Common myeloid progenitor, CD34-positive (primary cell): ENCODE data around the gene NIPAL1. TPM values are rescaled to one million over a fixed set of nuclear protein-coding genes. Genes with fewer than 3 reads are reported as not detected.
A peak's percentile ranks its signal among the peaks of the same experiment; 100 is the strongest.
"Not testable (repeated sequence)": the region's sequence is repeated elsewhere in the genome, so short reads cannot be mapped to it uniquely, and the experiment has no call there.

ENCODE experiments used
- CTCF ChIA-PET: fragments of 350-600 bp; sonication (Branson Sonifier 250); formaldehyde crosslinking; loops from one replicate; lab custom pipeline; 2021; ENCODE audit warnings: antibody characterized with exemption; lab: Charles Lee
- POLR2A ChIA-PET: fragments of 350-600 bp; sonication (Branson Sonifier 250); formaldehyde crosslinking; loops from one replicate; lab custom pipeline; 2021; ENCODE audit warnings: antibody characterized with exemption; lab: Charles Lee
- DNase-seq, 3 donors: peaks; one replicate each; pipeline versions ENCODE4 v3.0.0 to v3.0.0-alpha.2; 2013
- H3K27ac ChIP-seq, 2 experiments: 1 replicate in 1 of 2; 2 replicates in 1 of 2; pipeline ENCODE4 v1.7.0; 2013; ENCODE audit warnings: inconsistent platforms in 2 of 2, low read length in 2 of 2, mild to moderate bottlenecking in 2 of 2, low read depth in 1 of 2, moderate library complexity in 1 of 2; ENCODE audit not compliant: severe bottlenecking in 2 of 2, insufficient read depth in 1 of 2, poor library complexity in 1 of 2
- H3K27me3 ChIP-seq, 5 experiments: replicated peaks in 2 of 5; 1 replicate in 3 of 5; 2 replicates in 2 of 5; pipeline versions ENCODE4 v1.6.1 to v1.7.0; 2013; ENCODE audit warnings: low read length in 4 of 5, mild to moderate bottlenecking in 2 of 5, moderate library complexity in 2 of 5, inconsistent platforms in 1 of 5; ENCODE audit not compliant: insufficient read depth in 5 of 5, control insufficient read depth in 4 of 5
- H3K36me3 ChIP-seq, 4 experiments: 1 replicate in 2 of 4; 2 replicates in 2 of 4; pipeline versions ENCODE4 v1.6.1 to v1.7.0; 2013; ENCODE audit warnings: low read length in 3 of 4, control low read depth in 1 of 4, mild to moderate bottlenecking in 1 of 4; ENCODE audit not compliant: control insufficient read depth in 4 of 4, insufficient read depth in 4 of 4
- H3K4me1 ChIP-seq, 4 experiments: 1 replicate in 3 of 4; 2 replicates in 1 of 4; pipeline versions ENCODE4 v1.6.1 to v1.7.1; 2013; ENCODE audit warnings: low read length in 3 of 4, mild to moderate bottlenecking in 3 of 4, control low read depth in 1 of 4, inconsistent platforms in 1 of 4, moderate library complexity in 1 of 4; ENCODE audit not compliant: control insufficient read depth in 4 of 4, insufficient read depth in 4 of 4; ENCODE audit errors: control extremely low read depth in 1 of 4
- H3K4me3 ChIP-seq, 7 experiments: 1 replicate in 4 of 7; 2 replicates in 3 of 7; pipeline versions ENCODE4 v1.5.1 to v1.7.0; 2013; ENCODE audit warnings: mild to moderate bottlenecking in 7 of 7, low read length in 6 of 7, moderate library complexity in 6 of 7, inconsistent platforms in 2 of 7, low read depth in 2 of 7, control low read depth in 1 of 7; ENCODE audit not compliant: insufficient read depth in 4 of 7, control insufficient read depth in 1 of 7; ENCODE audit errors: extremely low read depth in 1 of 7
- H3K9me3 ChIP-seq, 5 experiments: 1 replicate in 4 of 5; 2 replicates in 1 of 5; pipeline versions ENCODE4 v1.6.1 to v1.7.1; 2013; ENCODE audit warnings: low read length in 4 of 5, mild to moderate bottlenecking in 2 of 5, inconsistent platforms in 1 of 5, low read depth in 1 of 5, moderate library complexity in 1 of 5; ENCODE audit not compliant: control insufficient read depth in 4 of 5, insufficient read depth in 2 of 5; ENCODE audit errors: control extremely low read depth in 1 of 5
- WGBS: methylation state at CpG from one replicate; pipeline ENCODE4 v1.1.5; 2013; ENCODE audit not compliant: insufficient coverage; 5-methylcytosine and 5-hydroxymethylcytosine counted together
- polyA plus RNA-seq: library from polyadenylated mRNA; unstranded; fragments of 120-200 nt; gene quantifications from one replicate; pipeline ENCODE4 v1.2.1, GENCODE V29; 2013

The NIPAL1 gene
- 0.61 TPM for polyA plus RNA-seq

DNA sequence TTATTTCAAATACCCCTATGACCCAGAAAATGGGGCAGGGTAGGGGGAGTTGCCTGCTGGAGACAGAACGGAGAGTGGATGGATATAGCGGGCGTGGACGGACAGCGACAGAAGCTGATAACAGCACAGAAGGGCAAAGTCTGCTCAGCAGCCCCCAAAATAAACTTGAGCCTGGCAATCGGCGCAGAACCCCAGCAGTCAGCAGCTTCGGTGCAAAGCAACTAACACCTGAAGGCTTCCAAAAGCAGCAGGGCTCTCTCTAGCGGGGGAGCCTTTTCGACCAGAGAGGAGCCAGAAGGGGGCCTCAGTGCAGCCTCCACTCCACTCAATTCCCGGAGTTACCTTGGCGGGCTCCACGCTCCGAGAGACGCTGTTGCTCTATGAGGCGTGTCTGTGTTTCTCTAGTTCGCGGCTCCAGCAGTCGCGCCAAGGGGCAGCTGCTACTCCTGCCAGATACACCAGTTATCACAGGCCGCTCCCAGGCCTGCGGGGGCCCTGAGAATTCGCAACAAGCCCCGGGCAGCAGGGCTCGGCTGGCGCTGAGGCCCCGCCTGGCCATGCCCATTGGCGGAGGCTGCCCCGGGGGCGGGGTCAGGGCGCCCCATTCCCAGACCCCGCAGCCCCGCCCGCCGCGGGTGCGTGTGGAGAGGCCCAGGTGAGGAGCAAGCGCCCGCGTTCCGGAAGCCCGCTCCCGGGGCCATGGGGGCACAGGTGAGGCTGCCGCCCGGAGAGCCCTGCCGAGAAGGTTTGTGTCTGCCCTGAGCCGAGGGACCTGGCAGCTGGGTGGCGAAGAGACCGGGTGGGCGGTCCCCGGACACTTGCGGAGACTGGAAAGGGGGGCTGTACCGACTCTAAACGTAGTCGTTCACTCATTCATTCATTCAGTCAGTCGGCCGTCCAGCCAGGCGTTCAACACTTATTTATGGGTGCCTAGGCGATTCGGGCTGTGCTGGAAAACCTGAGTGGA lies at the start of gene NIPAL1, which contains the start of gene CNGA1:
Gene NIPAL1 (plus strand): TSS at position 632 of the 967 bp plus-strand sequence. CDS start 68 bp downstream, at position 700.
Gene CNGA1 (minus strand): TSS at position 541 of the 967 bp plus-strand sequence. CDS start 63,992 bp downstream, outside the sequence.
- ChIA-PET CTCF (interaction anchor here (1.3 to 4.4 kb wide), 4 partner anchors 15 to 31 kb away, joined by 3 to 11 read pairs (median 3); no protein-coding TSS in a partner anchor), POLR2A (no interaction called here)
- Histone ChIP-seq H3K36me3 (no peaks in the 10 kb centered on the region), H3K4me1 (peaks cover 0 to 23% (median 15%) of the 10 kb centered on the region in 4 experiments), H3K9me3 (no peaks in the 10 kb centered on the region), H3K27me3 (peaks cover 6 to 37% (median 9%) of the 10 kb centered on the region in 5 experiments), H3K4me3 (peak within 1 kb of the TSS; percentile 47 to 80 (median 74)), H3K27ac (no peak within 1 kb of the TSS)
- 1% methylated on average over 57 of the region's 60 CpGs for WGBS
- peak; percentile 56 to 69 (median 57) for DNase-seq

DNA sequence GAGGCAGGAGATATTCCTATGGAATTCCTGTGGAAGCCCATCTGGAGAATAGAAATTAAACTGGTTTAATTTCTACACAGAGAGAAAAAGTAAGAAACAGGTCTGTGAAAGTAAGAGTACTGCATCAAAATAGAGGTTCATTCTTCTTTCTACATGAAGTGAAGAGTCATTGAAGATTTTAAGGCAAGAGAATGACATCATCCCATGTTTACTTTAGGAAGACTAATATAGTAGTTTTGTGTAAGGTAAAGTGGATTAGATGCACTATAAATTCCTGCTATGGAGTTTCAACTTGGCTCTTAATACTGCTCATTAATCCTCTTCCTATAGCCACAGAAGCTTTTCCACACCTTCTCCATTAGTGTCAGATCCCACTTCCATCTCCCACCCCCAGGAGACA lies 47.7 kb upstream of the NIPAL1 start:
- H3K27ac ChIP-seq = no peak overlapping the region
- H3K27me3 ChIP-seq = no peaks in the 10 kb centered on the region
- H3K36me3 ChIP-seq = no peaks in the 10 kb centered on the region
- POLR2A ChIA-PET = no interaction called here
- H3K9me3 ChIP-seq = no peaks in the 10 kb centered on the region
- DNase-seq = no peak
- CTCF ChIA-PET = no interaction called here
- no peak overlapping the region for H3K4me3 ChIP-seq
- H3K4me1 ChIP-seq = no peaks in the 10 kb centered on the region

DNA sequence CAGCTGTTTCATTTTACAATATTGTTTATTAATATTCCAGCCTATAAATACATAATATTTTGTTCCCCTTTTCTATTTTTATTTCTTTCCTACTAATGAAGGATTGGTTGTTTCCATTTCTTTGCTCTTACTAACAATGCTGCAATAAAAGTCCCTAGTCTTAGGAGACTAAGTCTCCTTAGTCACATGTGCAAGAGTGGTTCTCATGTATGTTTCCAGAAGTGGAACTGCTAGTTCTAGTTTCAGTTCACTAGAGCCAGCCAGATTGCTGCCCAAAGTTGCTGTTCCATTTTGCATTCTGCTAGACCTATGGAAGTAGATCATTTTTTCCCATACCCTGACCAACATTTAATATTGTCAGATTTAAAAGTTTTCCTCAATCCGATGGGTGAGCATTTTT lies 44.4 kb upstream of the NIPAL1 start:
- H3K4me3 ChIP-seq = no peak overlapping the region
- WGBS = no CpG with 5 or more reads among the region's 1 CpG
- CTCF ChIA-PET = no interaction called here
- no peaks in the 10 kb centered on the region for H3K9me3 ChIP-seq
- no peak overlapping the region for H3K27ac ChIP-seq
- no peak for DNase-seq
- no peaks in the 10 kb centered on the region for H3K27me3 ChIP-seq
- no peaks in the 10 kb centered on the region for H3K4me1 ChIP-seq
- POLR2A ChIA-PET = no interaction called here
- no peaks in the 10 kb centered on the region for H3K36me3 ChIP-seq

DNA sequence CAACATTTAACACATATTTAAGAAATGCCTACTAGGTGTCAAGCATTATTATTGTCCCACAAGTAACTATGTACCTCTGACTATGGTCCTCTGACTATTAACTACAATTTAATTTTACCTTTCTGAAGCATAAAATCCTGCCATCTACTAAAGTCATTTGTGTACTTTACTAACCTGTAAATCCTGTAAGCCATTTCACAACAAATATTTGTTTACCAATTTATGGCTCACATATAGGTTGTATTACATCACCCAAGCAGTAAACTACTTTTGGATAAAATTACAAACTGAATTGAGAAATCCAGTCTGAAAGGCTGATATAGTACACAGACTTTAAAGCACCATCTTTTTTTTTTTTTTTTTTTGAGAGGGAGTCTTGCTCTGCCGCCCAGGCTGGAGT lies 43.9 kb upstream of the NIPAL1 start:
- Histone ChIP-seq H3K9me3 (no peaks in the 10 kb centered on the region), H3K4me3 (no peak overlapping the region), H3K27me3 (no peaks in the 10 kb centered on the region), H3K27ac (no peak overlapping the region), H3K36me3 (no peaks in the 10 kb centered on the region), H3K4me1 (no peaks in the 10 kb centered on the region)
- POLR2A ChIA-PET = no interaction called here
- CTCF ChIA-PET = no interaction called here
- WGBS = no CpG with 5 or more reads among the region's 1 CpG
- DNase-seq = no peak

DNA sequence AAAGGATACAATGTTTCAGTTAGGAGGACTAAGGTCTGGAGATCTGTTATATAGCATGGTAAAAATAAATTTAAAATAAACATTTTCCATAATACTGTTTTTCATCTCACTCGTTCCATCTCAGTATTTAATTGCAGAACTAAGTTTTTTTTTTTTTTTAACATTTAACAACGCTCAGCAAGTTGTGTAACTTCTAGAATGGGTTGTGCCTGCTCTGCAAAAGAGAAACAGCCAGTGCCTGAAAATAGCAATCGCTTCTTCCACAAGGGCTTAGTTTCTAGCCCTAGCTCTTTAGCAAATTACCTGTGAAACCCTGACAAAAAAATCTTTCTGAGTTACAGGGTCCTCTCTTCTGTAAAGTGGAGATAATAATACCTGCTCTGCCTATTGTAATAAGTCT lies 42.0 kb upstream of the NIPAL1 start:
- H3K9me3 ChIP-seq = no peaks in the 10 kb centered on the region
- H3K36me3 ChIP-seq = no peaks in the 10 kb centered on the region
- DNase-seq = no peak
- 100% methylated on average over 1 of the region's 3 CpGs for WGBS
- POLR2A ChIA-PET = no interaction called here
- no peaks in the 10 kb centered on the region for H3K27me3 ChIP-seq
- no peak overlapping the region for H3K4me3 ChIP-seq
- no peaks in the 10 kb centered on the region for H3K4me1 ChIP-seq
- CTCF ChIA-PET = interaction anchor here (1.0 kb wide), 1 partner anchor 15 kb away, joined by 3 read pairs; no protein-coding TSS in a partner anchor
- H3K27ac ChIP-seq = no peak overlapping the region

DNA sequence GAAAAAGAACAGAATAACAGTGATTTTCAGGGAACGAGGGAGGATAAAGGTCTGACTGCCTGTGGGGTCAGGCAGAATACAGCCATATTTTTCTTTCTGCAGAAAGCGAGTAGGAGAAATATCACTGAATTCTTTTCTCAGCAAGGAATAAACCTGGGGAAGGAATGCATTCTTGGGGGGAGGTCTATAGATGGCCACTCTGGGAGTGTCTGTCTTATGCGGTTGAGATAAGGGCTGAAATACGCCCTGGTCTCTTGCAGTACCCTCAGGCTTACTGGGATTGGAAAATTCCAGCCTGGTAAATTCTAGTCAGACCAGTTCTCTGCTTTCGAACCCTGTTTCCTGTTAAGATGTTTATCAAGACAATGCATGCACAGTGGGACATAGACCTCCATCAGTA lies 26.4 kb upstream of the NIPAL1 start:
- CTCF ChIA-PET = no interaction called here
- 99% methylated on average over 5 of the region's 5 CpGs for WGBS
- no peaks in the 10 kb centered on the region for H3K27me3 ChIP-seq
- H3K36me3 ChIP-seq = no peaks in the 10 kb centered on the region
- H3K4me1 ChIP-seq = no peaks in the 10 kb centered on the region
- H3K4me3 ChIP-seq = no peak overlapping the region
- peak in 2 of 3 donors; percentile 37 to 38 for DNase-seq
- H3K27ac ChIP-seq = no peak overlapping the region
- peaks cover 2 to 15% (median 7%) of the 10 kb centered on the region in 5 experiments for H3K9me3 ChIP-seq
- POLR2A ChIA-PET = no interaction called here

DNA sequence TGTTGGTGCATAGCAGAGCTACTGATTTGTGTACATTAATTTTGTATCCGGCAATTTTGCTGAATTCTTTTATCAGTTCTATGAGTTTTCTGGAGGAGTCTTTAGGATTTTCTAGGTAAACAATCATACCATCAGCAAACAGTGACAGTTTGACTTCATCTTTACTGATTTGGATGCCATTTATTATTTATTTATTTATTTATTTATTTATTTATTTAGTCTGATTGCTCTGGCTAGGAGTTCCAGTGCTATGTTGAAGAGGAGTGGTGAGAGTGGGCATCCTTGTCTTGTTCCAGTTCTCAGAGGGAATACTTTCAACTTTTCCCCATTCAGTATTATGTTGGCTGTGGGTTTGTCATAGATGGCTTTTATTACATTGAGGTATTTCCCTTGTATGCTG lies 24.1 kb upstream of the NIPAL1 start:
- no CpG with 5 or more reads among the region's 1 CpG for WGBS
- H3K4me1 ChIP-seq, H3K27me3 ChIP-seq, DNase-seq, CTCF ChIA-PET, H3K36me3 ChIP-seq, H3K27ac ChIP-seq, POLR2A ChIA-PET, H3K4me3 ChIP-seq: not testable (repeated sequence)
- peaks cover 2 to 15% (median 7%) of the 10 kb centered on the region in 5 experiments for H3K9me3 ChIP-seq
